ENCODE results near the gene ST6GAL1.

DNA sequence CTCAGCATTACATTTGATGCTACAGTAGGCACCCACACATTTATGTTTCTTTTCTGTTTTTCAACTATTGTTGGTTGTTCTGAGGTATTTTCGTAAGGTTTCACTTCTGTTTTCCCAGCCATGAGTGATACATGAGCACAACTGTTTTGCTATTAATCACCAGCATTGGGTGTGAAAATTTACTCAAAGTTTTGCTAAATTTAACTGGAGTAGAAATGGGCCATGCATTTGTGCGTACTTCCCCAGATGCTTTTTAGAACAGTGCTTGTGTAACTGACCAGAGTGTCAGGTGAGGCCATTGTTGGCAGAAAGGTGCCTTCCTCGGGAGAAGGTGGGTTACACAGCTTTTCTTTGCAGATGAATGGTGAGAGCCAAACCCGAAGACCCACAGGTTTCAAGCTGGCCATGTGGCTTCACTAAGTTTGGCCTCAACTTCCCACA lies 70.4 kb downstream of the ST6GAL1 start:
- TF ChIP-seq, protein P1, sequence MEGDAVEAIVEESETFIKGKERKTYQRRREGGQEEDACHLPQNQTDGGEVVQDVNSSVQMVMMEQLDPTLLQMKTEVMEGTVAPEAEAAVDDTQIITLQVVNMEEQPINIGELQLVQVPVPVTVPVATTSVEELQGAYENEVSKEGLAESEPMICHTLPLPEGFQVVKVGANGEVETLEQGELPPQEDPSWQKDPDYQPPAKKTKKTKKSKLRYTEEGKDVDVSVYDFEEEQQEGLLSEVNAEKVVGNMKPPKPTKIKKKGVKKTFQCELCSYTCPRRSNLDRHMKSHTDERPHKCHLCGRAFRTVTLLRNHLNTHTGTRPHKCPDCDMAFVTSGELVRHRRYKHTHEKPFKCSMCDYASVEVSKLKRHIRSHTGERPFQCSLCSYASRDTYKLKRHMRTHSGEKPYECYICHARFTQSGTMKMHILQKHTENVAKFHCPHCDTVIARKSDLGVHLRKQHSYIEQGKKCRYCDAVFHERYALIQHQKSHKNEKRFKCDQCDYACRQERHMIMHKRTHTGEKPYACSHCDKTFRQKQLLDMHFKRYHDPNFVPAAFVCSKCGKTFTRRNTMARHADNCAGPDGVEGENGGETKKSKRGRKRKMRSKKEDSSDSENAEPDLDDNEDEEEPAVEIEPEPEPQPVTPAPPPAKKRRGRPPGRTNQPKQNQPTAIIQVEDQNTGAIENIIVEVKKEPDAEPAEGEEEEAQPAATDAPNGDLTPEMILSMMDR (IDR thresholded peaks at IDR 0.05), result no peak
- TF ChIP-seq EP300 (IDR thresholded peaks at IDR 0.05) (no peak), POLR2A (IDR thresholded peaks at IDR 0.05) (no peak)
